Measurements from ENCODE around the gene THEM4. TPM values are rescaled to one million over a fixed set of nuclear protein-coding genes. Genes with fewer than 3 reads are reported as not detected.

Gene THEM4
- total and polyA plus RNA-seq, 2 of the 8 experiments (the other 6 are each of a cell fraction or from before 2014, with no cell fraction given): 9.9 to 11.2 TPM

- no peak for TF ChIP-seq CBX5 (IDR thresholded peaks at IDR 0.05; ENCODE audit: low read depth, low read length)
- no peak for TF ChIP-seq TCF12 (IDR thresholded peaks at IDR 0.05; ENCODE audit: low read depth, low read length)
Observed at GRCh38 chr1:151851886-151852285, 57.4 kb downstream of the THEM4 start (continued).
